AML-193 (cell line): ENCODE data around the gene CDYL2.
"Not testable (repeated sequence)": the region's sequence is repeated elsewhere in the genome, so short reads cannot be mapped to it uniquely, and the experiment has no call there.

Experiments
- DNase-seq, 2 experiments: peaks; one replicate each; lab custom pipeline; 2025; lab: John Stamatoyannopoulos, UW

Gene CDYL2

DNA sequence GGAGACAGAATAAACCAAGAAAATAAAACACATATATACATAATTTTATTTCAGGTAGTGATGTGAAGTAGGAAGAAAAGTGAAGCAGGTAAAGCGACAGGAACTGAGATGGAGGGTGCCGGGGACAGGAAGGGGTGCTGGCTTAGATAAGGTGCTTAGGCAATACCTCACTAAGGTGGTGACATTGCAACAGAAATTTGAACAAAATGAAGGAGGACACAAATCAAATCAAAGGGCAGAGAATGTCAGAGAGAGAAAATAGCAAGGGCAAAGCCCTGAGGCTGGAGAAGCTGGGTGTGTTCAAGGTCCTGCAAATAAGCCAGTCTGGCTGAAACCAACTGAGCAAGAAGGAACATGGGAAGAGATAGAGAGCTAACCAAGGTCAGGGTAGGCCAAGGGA is 5.0 kb upstream of the CDYL2 start:
- DNase-seq = no peak

DNA sequence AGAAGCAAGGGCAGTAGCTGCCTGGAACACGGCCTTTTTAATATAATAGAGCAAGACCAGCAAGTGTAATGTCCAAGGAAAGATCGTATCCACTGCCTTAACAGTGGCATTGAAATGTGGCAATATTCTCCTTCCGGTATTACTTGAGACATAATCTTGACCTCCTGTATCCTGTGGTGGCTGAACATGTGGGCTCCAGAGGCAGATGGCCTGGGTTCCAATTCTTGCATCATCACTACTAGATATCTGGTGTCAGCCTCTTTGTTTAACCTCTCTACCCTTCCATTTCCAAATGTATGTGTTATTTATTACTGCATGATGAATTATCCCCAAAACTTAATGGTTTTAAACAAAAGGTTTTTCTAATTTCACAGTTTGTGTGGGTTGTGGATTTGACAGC is 3.5 kb upstream of the CDYL2 start:
- peak; percentile 73 to 78 for DNase-seq

DNA sequence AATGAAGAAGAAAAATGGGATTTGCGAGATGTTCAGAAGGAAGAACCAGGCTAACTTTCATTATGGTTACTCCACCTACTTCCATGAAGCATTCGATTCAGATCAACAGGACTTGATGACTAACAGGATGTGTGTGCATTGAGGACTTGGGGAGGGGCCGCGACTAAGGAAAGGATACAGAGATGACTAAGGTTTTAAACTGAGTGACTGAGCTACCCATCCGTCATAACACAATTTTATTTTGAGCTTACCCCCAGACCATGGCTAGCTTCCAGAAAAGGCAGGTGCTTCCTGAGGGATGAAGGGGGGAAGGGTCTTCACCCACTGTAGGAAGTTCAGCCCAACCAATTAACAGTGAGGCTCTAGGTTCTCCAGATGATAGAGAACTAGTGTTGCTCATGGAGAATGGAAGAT is 2.5 kb upstream of the CDYL2 start:
- peak in 1 of 2 experiments; percentile 20 for DNase-seq

DNA sequence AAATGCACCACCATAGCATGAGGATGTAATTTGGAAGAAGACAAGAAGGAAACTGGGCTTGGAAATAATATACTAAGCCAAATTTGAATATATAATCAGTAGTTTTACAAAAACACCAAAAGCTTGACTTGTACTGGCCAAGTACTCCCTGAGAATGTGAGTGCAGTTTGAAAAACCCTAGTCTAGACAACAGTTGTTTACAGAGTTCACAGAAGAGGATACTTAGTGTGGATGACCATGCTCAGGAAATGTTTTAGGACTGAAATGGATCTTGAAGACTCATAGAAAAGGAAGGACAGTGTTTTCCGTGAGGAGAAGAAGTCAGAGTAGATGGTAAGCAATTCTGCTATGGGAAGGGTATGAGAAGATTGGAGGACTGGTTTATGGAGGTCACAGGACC is 1.9 kb upstream of the CDYL2 start:
- DNase-seq = no peak

DNA sequence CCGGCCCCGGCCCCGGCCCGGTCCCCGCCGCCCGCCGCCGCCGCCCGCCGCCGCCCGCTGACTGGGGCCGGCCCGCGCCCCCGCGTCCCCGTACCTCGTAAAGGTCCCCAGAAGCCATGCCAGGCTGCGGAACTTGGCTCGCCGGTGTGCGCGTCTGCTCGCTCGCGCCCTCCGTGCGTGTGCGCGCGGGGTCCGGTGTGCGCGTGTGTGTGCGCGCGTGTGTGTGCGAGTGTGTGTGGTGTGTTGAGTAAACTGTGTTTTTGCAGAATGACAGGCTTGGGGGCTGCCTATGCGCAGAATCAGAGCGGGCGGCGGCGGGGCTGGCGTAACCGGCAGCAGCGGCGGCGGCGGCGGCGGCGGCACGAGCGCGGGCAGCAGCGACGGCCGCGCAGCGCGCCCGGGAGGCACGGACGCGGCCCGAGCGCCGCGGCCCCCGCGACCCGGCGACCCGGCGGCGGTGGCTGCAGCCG is 307 bp downstream of the CDYL2 start:
- DNase-seq = no peak

DNA sequence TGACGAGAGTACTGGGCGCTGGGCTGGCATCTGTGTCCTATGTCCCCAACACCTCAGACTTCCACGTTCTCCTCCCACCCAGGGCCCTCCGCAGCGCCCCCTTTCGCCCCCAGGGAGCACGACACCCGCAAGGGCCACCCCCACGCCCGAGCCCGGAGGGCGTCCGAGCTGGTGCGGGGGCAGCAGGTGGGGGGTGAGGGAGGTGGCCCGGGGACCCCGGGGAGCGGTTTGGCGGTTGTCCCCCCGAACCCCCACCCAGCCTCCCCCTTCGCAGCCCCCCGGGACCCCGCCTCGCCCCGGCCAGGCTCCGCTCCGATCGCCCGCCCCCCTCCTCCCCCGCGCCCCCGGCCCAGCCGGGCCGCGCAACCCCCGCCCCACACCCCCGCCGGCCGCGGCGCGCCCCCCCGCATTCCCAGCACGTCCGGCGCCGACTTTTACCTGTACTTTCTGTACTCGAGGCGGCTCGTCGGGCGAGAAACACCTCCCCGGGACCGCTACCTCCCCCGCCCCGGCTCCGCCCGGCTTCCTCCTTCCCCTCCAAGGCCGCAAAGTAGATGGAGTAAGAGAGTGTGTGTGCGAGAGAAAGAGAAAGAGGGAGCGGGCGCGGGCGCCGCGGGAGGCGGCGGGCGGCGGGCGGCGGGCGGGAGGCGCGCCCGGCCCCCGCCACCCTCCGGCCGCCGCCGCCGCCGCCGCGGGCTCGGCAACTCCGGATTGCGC is 901 bp downstream of the CDYL2 start:
- peak; percentile 1 to 5 for DNase-seq

GRCh38 chr16:80802902-80803301 is 1.5 kb downstream of the CDYL2 start:
- no peak for DNase-seq

DNA sequence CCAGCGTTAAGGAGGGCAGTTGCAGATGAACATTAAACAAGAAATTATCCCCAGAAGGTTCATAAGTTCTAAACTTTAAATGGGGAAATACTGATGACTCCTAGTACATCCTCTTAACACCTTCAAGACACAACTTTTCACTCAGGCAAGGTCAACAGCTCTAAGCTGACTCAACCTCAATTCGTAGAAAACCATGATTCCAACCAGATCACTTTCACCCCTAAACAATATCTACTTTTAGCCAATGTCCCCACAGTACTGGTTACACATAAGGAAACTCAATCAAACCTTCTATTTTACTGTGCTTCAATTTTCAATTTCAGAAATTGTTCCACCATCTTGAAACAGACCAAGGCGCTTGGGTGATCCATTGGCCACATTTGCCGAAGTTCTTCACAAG is 2.3 kb downstream of the CDYL2 start:
- DNase-seq = no peak

DNA sequence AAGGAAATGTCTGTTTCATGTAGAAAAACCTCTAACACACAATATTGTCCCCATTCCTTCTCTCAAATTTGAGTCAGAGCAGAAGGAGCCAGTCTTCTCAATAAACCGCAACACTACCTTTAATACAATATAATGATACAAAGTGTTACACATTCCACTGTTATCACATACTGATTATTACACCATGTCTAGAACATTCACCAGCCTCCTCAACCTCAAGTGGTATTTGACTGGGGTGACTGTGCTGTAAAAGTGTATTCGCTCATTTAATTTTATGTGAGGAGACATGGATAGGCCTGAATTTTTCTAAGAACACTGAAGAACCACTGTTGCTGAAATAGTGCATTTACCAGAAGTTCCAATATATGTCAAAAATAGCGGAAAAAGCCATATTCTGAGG is 10.3 kb downstream of the CDYL2 start:
- no peak for DNase-seq

- DNase-seq = no peak
Observed at GRCh38 chr16:80792031-80792430, 12.4 kb downstream of the CDYL2 start.

- no peak for DNase-seq
Observed at GRCh38 chr16:80791411-80791810, 13.0 kb downstream of the CDYL2 start.

GRCh38 chr16:80790751-80791150 is 13.6 kb downstream of the CDYL2 start:
- no peak for DNase-seq

- no peak for DNase-seq
Observed at GRCh38 chr16:80788027-80788426, 16.4 kb downstream of the CDYL2 start.

GRCh38 chr16:80786561-80786960 is 17.8 kb downstream of the CDYL2 start:
- not testable (repeated sequence) for DNase-seq

- no peak for DNase-seq
Observed at GRCh38 chr16:80784951-80785350, 19.4 kb downstream of the CDYL2 start.

GRCh38 chr16:80778703-80779102 is 25.7 kb downstream of the CDYL2 start:
- no peak for DNase-seq

DNA sequence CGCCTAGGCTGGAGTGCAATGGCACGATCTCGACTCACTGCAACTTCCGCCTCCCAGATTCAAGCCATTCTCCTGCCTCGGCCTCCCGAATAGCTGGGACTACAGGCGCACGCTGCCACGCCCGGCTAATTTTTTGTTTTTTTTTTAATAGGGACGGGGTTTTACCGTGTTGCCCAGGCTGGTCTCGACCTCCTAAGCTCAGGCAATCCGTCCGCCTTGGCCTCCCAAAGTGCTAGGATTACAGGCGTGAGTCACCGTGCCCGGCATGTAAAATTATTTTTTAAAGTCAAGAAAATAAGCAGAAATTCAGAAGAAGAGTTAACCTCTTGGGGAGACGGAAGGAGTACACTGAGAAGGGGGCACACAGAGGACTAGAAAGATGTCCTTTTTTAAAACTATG is 27.5 kb downstream of the CDYL2 start:
- no peak for DNase-seq

DNA sequence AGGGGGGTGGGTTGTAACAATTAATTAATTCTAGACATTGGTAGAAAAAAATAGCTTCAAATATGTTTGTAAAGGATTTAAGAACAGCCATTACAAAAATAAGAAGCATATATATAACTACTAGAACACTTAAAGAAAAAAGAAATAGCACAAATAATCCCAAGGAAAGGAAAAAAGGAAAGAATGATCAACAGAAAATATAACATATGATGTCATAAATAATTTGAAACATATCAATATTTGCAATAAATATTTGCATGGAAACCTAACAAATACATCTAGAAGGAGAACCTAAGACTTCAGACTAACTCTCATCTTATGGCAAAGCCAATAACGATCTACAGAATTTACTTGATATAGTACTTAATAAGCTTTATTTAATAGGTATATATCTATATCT is 28.9 kb downstream of the CDYL2 start:
- no peak for DNase-seq

- no peak for DNase-seq
Observed at GRCh38 chr16:80766798-80767197, 37.6 kb downstream of the CDYL2 start.

- no peak for DNase-seq
Observed at GRCh38 chr16:80759419-80760162, 44.8 kb downstream of the CDYL2 start.

GRCh38 chr16:80754476-80754875 is 49.9 kb downstream of the CDYL2 start:
- DNase-seq = no peak

DNA sequence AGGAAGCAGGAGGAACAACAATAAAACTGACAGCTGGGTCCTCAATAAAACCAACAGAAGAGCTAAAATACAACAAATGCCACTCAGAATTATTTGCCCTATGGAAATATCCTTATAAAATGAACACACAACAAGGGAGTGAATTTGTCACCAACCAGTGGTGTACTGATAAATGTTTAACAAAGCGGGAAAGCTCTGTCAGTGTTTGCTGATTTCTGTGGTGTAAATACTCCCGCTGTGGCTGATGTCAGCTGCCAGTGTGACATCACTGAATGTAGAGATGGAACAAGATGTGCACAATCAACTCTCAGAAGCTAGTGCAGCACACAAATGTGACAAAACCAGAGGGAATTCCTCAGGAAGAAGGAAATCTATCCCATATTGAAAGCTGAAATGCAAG is 51.9 kb downstream of the CDYL2 start:
- DNase-seq = no peak

DNA sequence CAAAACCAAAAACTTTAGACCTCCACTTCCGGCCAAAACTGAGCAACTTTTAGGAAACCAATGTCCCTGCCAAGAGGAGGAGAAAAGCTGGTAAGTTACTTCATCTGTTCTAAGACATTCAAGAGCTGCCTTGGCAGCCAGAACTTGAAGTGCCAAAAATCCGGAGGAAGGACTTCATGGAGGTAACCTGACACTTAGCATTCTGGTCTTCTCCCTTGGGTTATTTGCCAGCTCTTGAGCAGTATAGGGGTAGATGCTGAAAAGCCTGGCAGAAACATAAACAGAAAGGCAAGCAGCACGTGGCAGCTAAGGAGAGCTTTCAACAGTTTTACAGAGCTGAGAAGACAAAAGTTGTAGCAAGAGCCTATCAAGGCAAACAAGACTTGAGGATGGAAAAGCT is 53.2 kb downstream of the CDYL2 start:
- DNase-seq = no peak

- no peak for DNase-seq
Observed at GRCh38 chr16:80746231-80746630, 58.2 kb downstream of the CDYL2 start.
